HG02973 (cell line): Measurements from ENCODE around the gene STX12.
"Not testable (repeated sequence)": the region's sequence is repeated elsewhere in the genome, so short reads cannot be mapped to it uniquely, and the experiment has no call there.

ENCODE experiments used
- ATAC-seq: cut with Tn5 transposase; IDR thresholded peaks from one replicate; pipeline ENCODE4 v1.9.1; 2021; ENCODE audit warnings: moderate library complexity; ENCODE audit not compliant: unreplicated experiment

The STX12 gene

GRCh38 chr1:27865821-27866220, 92.8 kb downstream of the STX12 start:
- no peak for ATAC-seq

- no peak for ATAC-seq
Measured at GRCh38 chr1:27868556-27868931, 95.5 kb downstream of the STX12 start.

GRCh38 chr1:27868932-27869718, 96.1 kb downstream of the STX12 start:
- peak; percentile 37 for ATAC-seq

GRCh38 chr1:27869719-27870085, 96.7 kb downstream of the STX12 start:
- no peak for ATAC-seq

- ATAC-seq: not testable (repeated sequence)
Measured at GRCh38 chr1:27871076-27871475, 98.1 kb downstream of the STX12 start.

- ATAC-seq: peak; percentile 35
Measured at GRCh38 chr1:27872059-27872801, 99.2 kb downstream of the STX12 start, which contains the start of gene THEMIS2. Gene THEMIS2 (plus strand): TSS chr1:27872544. CDS start chr1:27872572, 28 bp downstream.

GRCh38 chr1:27872802-27873551, 100.0 kb downstream of the STX12 start:
- no peak for ATAC-seq

- no peak for ATAC-seq
Measured at GRCh38 chr1:27873671-27874384, 100.8 kb downstream of the STX12 start.
